ENCODE results near the gene AKR1C4. TPM values are rescaled to one million over a fixed set of nuclear protein-coding genes. Genes with fewer than 3 reads are reported as not detected.
"Not testable (repeated sequence)": the region's sequence is repeated elsewhere in the genome, so short reads cannot be mapped to it uniquely, and the experiment has no call there.

The AKR1C4 gene
- total RNA-seq, 1 experiment from 2014 or later = not detected

GRCh38 chr10:5184987-5185775 lies 11.5 kb upstream of the AKR1C4 start, which contains the start of gene AKR1C8:
Gene AKR1C8, minus strand, starts transcription at chr10:5185150. Its CDS starts 46 bp downstream, at chr10:5185104.
- Histone ChIP-seq H3K36me3 (no peaks in the 10 kb centered on the region), H3K4me1 (no peaks in the 10 kb centered on the region), H3K27me3 (no peaks in the 10 kb centered on the region), H3K27ac (no peak within 1 kb of the TSS), H3K4me3 (no peak within 1 kb of the TSS), H3K9me3 (replicated peaks) (no peaks in the 10 kb centered on the region; the same call in 1 of the 2 replicates)
- no peak for DNase-seq

GRCh38 chr10:5187867-5188266 lies 8.8 kb upstream of the AKR1C4 start:
- no peaks in the 10 kb centered on the region for H3K27me3 ChIP-seq
- no peaks in the 10 kb centered on the region for H3K4me1 ChIP-seq
- no peak overlapping the region for H3K4me3 ChIP-seq
- no peak for DNase-seq
- no peak overlapping the region for H3K27ac ChIP-seq
- no peaks in the 10 kb centered on the region for H3K9me3 ChIP-seq (replicated peaks)
- no peaks in the 10 kb centered on the region for H3K36me3 ChIP-seq

GRCh38 chr10:5188358-5188757 lies 8.3 kb upstream of the AKR1C4 start:
- Histone ChIP-seq H3K4me1 (no peaks in the 10 kb centered on the region), H3K27ac (no peak overlapping the region), H3K36me3 (no peaks in the 10 kb centered on the region), H3K4me3 (no peak overlapping the region), H3K27me3 (no peaks in the 10 kb centered on the region), H3K9me3 (replicated peaks) (no peaks in the 10 kb centered on the region)
- no peak for DNase-seq

GRCh38 chr10:5194431-5194830 lies 2.2 kb upstream of the AKR1C4 start:
- no peak overlapping the region for H3K27ac ChIP-seq
- no peaks in the 10 kb centered on the region for H3K36me3 ChIP-seq
- H3K4me1 ChIP-seq = no peaks in the 10 kb centered on the region
- no peak for DNase-seq
- no peaks in the 10 kb centered on the region for H3K9me3 ChIP-seq (replicated peaks)
- H3K27me3 ChIP-seq = no peaks in the 10 kb centered on the region
- no peak overlapping the region for H3K4me3 ChIP-seq

- Histone ChIP-seq H3K27me3 (no peaks in the 10 kb centered on the region), H3K9me3 (replicated peaks) (no peaks in the 10 kb centered on the region), H3K36me3 (no peaks in the 10 kb centered on the region), H3K4me1 (no peaks in the 10 kb centered on the region), H3K4me3 (no peak overlapping the region), H3K27ac (no peak overlapping the region)
- no peak for DNase-seq
These were observed 786 bp upstream of the AKR1C4 start for GRCh38 chr10:5195727-5196374.

- DNase-seq = no peak
- H3K27me3 ChIP-seq = no peaks in the 10 kb centered on the region
- H3K4me3 ChIP-seq = no peak overlapping the region
- no peaks in the 10 kb centered on the region for H3K4me1 ChIP-seq
- no peak overlapping the region for H3K27ac ChIP-seq
- no peaks in the 10 kb centered on the region for H3K36me3 ChIP-seq
- H3K9me3 ChIP-seq (replicated peaks) = no peaks in the 10 kb centered on the region
These were observed 1.7 kb downstream of the AKR1C4 start for GRCh38 chr10:5198386-5198785.

GRCh38 chr10:5199398-5199797 lies 2.8 kb downstream of the AKR1C4 start:
- DNase-seq = no peak
- no peak overlapping the region for H3K4me3 ChIP-seq

GRCh38 chr10:5206799-5207198 lies 10.2 kb downstream of the AKR1C4 start:
- no peaks in the 10 kb centered on the region for H3K9me3 ChIP-seq (replicated peaks)
- H3K27ac ChIP-seq = no peak overlapping the region
- no peak overlapping the region for H3K4me3 ChIP-seq
- H3K27me3 ChIP-seq = no peaks in the 10 kb centered on the region
- no peak for DNase-seq
- H3K36me3 ChIP-seq = no peaks in the 10 kb centered on the region
- no peaks in the 10 kb centered on the region for H3K4me1 ChIP-seq

More at GRCh38 chr10:5199398-5199797, 2.8 kb downstream of the AKR1C4 start:
- H3K27ac ChIP-seq = no peak overlapping the region
- H3K27me3 ChIP-seq = no peaks in the 10 kb centered on the region
- no peaks in the 10 kb centered on the region for H3K9me3 ChIP-seq (replicated peaks)
- H3K4me1 ChIP-seq = no peaks in the 10 kb centered on the region
- H3K36me3 ChIP-seq = no peaks in the 10 kb centered on the region

GRCh38 chr10:5209776-5210175 lies 13.1 kb downstream of the AKR1C4 start:
- H3K36me3 ChIP-seq; H3K27me3 ChIP-seq; H3K4me1 ChIP-seq; H3K9me3 ChIP-seq (replicated peaks); H3K27ac ChIP-seq; H3K4me3 ChIP-seq; DNase-seq: not testable (repeated sequence)

- not testable (repeated sequence) for H3K27me3 ChIP-seq; H3K36me3 ChIP-seq; H3K4me1 ChIP-seq; H3K4me3 ChIP-seq; H3K27ac ChIP-seq; H3K9me3 ChIP-seq (replicated peaks)
- peak; percentile 5 to 7 for DNase-seq
These were observed 13.6 kb downstream of the AKR1C4 start for GRCh38 chr10:5210261-5210660.

- Histone ChIP-seq H3K27me3 (no peaks in the 10 kb centered on the region), H3K4me3 (no peak overlapping the region), H3K4me1 (no peaks in the 10 kb centered on the region), H3K9me3 (replicated peaks) (no peaks in the 10 kb centered on the region), H3K27ac (no peak overlapping the region), H3K36me3 (no peaks in the 10 kb centered on the region)
- DNase-seq = no peak
These were observed 15.3 kb downstream of the AKR1C4 start for GRCh38 chr10:5211696-5212536.

GRCh38 chr10:5216801-5217200 lies 20.2 kb downstream of the AKR1C4 start:
- H3K4me3 ChIP-seq = no peak overlapping the region
- H3K36me3 ChIP-seq = no peaks in the 10 kb centered on the region
- no peaks in the 10 kb centered on the region for H3K9me3 ChIP-seq (replicated peaks)
- no peak for DNase-seq
- H3K4me1 ChIP-seq = no peaks in the 10 kb centered on the region
- H3K27ac ChIP-seq = no peak overlapping the region
- H3K27me3 ChIP-seq = no peaks in the 10 kb centered on the region

- H3K9me3 ChIP-seq (replicated peaks) = no peaks in the 10 kb centered on the region
- no peaks in the 10 kb centered on the region for H3K4me1 ChIP-seq
- H3K27me3 ChIP-seq = no peaks in the 10 kb centered on the region
- H3K36me3 ChIP-seq = no peaks in the 10 kb centered on the region
- no peak for DNase-seq
- H3K4me3 ChIP-seq = no peak overlapping the region
- no peak overlapping the region for H3K27ac ChIP-seq
These were observed 22.6 kb downstream of the AKR1C4 start for GRCh38 chr10:5219262-5219661.

- not testable (repeated sequence) for H3K36me3 ChIP-seq; DNase-seq; H3K9me3 ChIP-seq (replicated peaks); H3K4me1 ChIP-seq; H3K27ac ChIP-seq; H3K4me3 ChIP-seq; H3K27me3 ChIP-seq
These were observed 26.3 kb downstream of the AKR1C4 start for GRCh38 chr10:5222942-5223341.

GRCh38 chr10:5229019-5229418 lies 32.4 kb downstream of the AKR1C4 start:
- H3K27ac ChIP-seq = no peak overlapping the region
- no peak for DNase-seq
- H3K4me1 ChIP-seq = 0 out of 2 replicates have a peak, but pooled peaks cover 2% of the 10 kb centered on the region
- no peak overlapping the region for H3K4me3 ChIP-seq
- no peaks in the 10 kb centered on the region for H3K36me3 ChIP-seq
- no peaks in the 10 kb centered on the region for H3K27me3 ChIP-seq
- no peaks in the 10 kb centered on the region for H3K9me3 ChIP-seq (replicated peaks)
